Tibial nerve (tissue), 4 donors: ENCODE data around the gene TLE1. TPM values are rescaled to one million over a fixed set of nuclear protein-coding genes. Genes with fewer than 3 reads are reported as not detected.
A peak's percentile ranks its signal among the peaks of the same experiment; 100 is the strongest.

Experiments
- DNase-seq, 2 donors: peaks; one replicate each; pipeline ENCODE4 v3.0.0-alpha.2; 2019; ENCODE audit warnings: low spot score in 2 of 2
- H3K27ac ChIP-seq, 4 donors: fragments of 200-600 bp; sonication (generic) in 3 of 4; one replicate each; pipeline ENCODE4 v1.5.1; 2017 to 2019; ENCODE audit warnings: mild to moderate bottlenecking in 1 of 4
- H3K27me3 ChIP-seq, 2 donors: fragments of 200-600 bp; sonication (generic) in 1 of 2; one replicate each; pipeline versions ENCODE4 v1.5.1 to v1.6.0; 2017 to 2019
- H3K36me3 ChIP-seq, 3 donors: fragments of 200-600 bp; sonication (generic); one replicate each; pipeline ENCODE4 v1.5.1; 2018 to 2019
- H3K4me1 ChIP-seq, 4 donors: fragments of 200-600 bp; sonication (generic) in 3 of 4; one replicate each; pipeline ENCODE4 v1.5.1; 2017 to 2019
- H3K4me3 ChIP-seq, 4 donors: fragments of 200-600 bp; sonication (generic) in 3 of 4; one replicate each; pipeline ENCODE4 v1.5.1; 2017 to 2019; ENCODE audit warnings: mild to moderate bottlenecking in 1 of 4, moderate library complexity in 1 of 4
- H3K9me3 ChIP-seq, 4 donors: fragments of 200-600 bp; sonication (generic) in 3 of 4; one replicate each; pipeline ENCODE4 v1.5.1; 2017 to 2019
- CTCF ChIP-seq, 5 experiments: fragments of 200-600 bp in 3 of 5; fragments of 450-650 bp in 2 of 5; sonication (generic) in 3 of 5; IDR thresholded peaks; one replicate each; pipeline ENCODE4 v1.5.1; 2016 to 2019; ENCODE audit warnings: antibody characterized with exemption in 5 of 5, mild to moderate bottlenecking in 3 of 5, moderate library complexity in 2 of 5
- EP300 ChIP-seq, 2 donors: sonication (generic); formaldehyde crosslinking; IDR thresholded peaks; one replicate each; pipeline ENCODE4 v1.6.1; 2017; ENCODE audit warnings: antibody characterized with exemption in 2 of 2, mild to moderate bottlenecking in 1 of 2
- POLR2A ChIP-seq, 2 donors: fragments of 450-650 bp; IDR thresholded peaks; one replicate each; pipeline ENCODE4 v1.6.1; 2017; ENCODE audit warnings: antibody characterized with exemption in 2 of 2, mild to moderate bottlenecking in 2 of 2, moderate library complexity in 2 of 2
- WGBS, 2 donors: methylation state at CpG; one replicate each; pipeline ENCODE4 v1.1.5; 2018; 5-methylcytosine and 5-hydroxymethylcytosine counted together
- total RNA-seq, 4 donors: library from RNA; depleted of rRNA; stranded (reverse); fragments of >200 nt; gene quantifications; one replicate each; pipeline ENCODE4 v1.1.0, GENCODE V29; 2016

The TLE1 gene
- total RNA-seq, 4 donors from 2014 or later: 81.8 to 107 (median 94.7) TPM

- H3K9me3 ChIP-seq: no peaks in the 10 kb centered on the region
- H3K4me1 ChIP-seq: peaks cover 0 to 29% (median 3%) of the 10 kb centered on the region in 4 donors
- H3K36me3 ChIP-seq: peaks cover 0 to 13% (median 0%) of the 10 kb centered on the region in 3 donors
- H3K4me3 ChIP-seq: no peak overlapping the region
- TF ChIP-seq POLR2A (IDR thresholded peaks at IDR 0.05): no peak
- no peak for TF ChIP-seq EP300 (IDR thresholded peaks at IDR 0.05)
- no peak for TF ChIP-seq CTCF (IDR thresholded peaks at IDR 0.05)
- H3K27ac ChIP-seq: no peak overlapping the region
- DNase-seq: no peak
- no peaks in the 10 kb centered on the region for H3K27me3 ChIP-seq
- 67 to 74% methylated on average over 4 of the region's 4 CpGs for WGBS, 2 donors
These were observed 62.8 kb downstream of the TLE1 start for GRCh38 chr9:81626511-81626910.

DNA sequence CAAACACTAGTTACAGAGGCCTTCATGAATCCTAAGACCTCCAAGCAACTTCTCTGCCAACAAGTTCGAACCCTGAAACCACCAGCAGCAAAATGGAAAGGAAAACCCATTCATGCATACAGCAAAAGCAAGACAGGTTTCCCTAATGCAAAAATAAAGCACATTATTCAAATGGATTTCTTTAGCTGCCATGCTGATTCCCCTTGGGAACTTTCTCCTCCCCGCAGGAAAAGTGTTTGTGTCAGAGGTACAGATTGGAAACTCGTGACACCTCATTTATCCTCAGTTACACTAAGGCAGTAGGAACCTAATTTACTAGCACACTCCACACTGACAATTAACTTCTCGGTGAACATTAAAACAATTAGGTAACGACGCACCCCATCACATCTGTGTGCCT, 63.4 kb downstream of the TLE1 start:
- no peak for TF ChIP-seq EP300 (IDR thresholded peaks at IDR 0.05)
- TF ChIP-seq CTCF (IDR thresholded peaks at IDR 0.05): no peak
- Histone ChIP-seq H3K27ac (no peak overlapping the region), H3K4me3 (no peak overlapping the region), H3K36me3 (peaks cover 0 to 8% (median 0%) of the 10 kb centered on the region in 3 donors), H3K27me3 (no peaks in the 10 kb centered on the region), H3K9me3 (no peaks in the 10 kb centered on the region), H3K4me1 (peaks cover 0 to 29% (median 9%) of the 10 kb centered on the region in 4 donors)
- DNase-seq: no peak
- 86 to 90% methylated on average over 6 of the region's 6 CpGs for WGBS, 2 donors

DNA sequence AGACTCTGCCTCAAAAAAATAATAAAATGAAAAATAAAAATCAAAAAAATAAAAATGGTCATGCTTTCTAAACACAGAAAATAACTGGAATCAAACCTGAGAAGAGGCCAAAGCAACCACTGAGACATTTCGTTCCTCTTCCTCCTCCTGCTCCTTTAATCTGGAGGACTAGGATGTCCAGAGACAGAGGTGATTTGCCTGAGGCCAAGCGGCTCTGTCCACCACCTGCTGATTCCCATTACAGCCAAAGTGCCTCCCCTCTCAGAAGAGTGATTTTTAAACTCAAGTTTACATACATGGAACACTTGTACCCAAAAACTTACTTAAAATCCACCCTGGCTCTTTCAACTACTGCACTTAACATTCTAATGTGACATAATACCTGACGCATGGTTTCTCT, 65.6 kb downstream of the TLE1 start:
- no peaks in the 10 kb centered on the region for H3K27me3 ChIP-seq
- TF ChIP-seq POLR2A (IDR thresholded peaks at IDR 0.05) (no peak), CTCF (IDR thresholded peaks at IDR 0.05) (no peak), EP300 (IDR thresholded peaks at IDR 0.05) (no peak)
- H3K27ac ChIP-seq: no peak overlapping the region
- whole genome bisulfite sequencing, 2 donors: 91 to 95% methylated on average over 3 of the region's 3 CpGs
- H3K4me3 ChIP-seq: no peak overlapping the region
- H3K9me3 ChIP-seq: no peaks in the 10 kb centered on the region
- DNase-seq: no peak
- H3K36me3 ChIP-seq: peaks cover 0 to 14% (median 0%) of the 10 kb centered on the region in 3 donors
- peaks cover 0 to 47% (median 18%) of the 10 kb centered on the region in 4 donors for H3K4me1 ChIP-seq

DNA sequence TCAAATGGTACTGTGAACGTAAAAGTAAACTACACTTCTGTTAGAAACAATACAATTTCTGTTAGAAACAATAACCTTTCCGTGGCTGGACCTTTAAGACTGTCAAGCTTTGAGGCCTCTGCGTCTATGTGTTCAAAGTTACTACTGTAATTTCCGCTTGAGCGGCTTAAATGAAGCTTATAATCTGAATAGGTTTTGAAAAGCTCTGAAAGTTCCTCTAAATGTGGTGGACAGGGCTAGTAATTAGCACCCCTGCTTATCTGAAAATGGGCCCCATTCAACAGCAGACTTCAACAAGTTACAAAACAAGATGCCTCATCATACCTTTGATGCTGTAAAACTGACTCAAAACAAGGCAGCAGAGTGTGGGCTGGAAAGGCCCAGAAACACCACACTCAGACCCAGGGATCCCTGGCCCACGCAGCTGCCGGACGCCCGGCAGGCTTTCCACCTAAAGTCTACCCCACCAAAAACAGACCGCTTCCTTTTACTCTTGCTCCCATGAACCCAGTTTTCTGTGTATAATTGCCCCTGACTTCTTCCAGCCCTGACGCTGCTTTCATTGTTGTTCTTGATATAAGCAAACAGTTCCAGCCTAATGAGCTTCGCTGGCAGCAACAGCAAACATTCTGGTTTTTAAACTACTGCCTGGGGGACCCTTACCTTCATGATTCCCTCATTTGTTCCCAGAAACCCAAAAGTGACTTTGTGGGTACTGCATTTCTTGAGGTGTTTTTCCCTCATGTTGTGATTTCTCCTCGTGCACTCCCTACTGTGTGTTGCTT, 66.7 kb downstream of the TLE1 start:
- Histone ChIP-seq H3K36me3 (peaks cover 0 to 16% (median 0%) of the 10 kb centered on the region in 3 donors), H3K4me3 (no peak overlapping the region)

More for the DNA sequence above, 66.7 kb downstream of the TLE1 start:
- H3K4me1 ChIP-seq: peaks cover 0 to 47% (median 18%) of the 10 kb centered on the region in 4 donors
- peak overlapping the region in 2 of 4 donors; percentile 40 to 84 for H3K27ac ChIP-seq
- no peaks in the 10 kb centered on the region for H3K27me3 ChIP-seq
- 69 to 71% methylated on average over 13 of the region's 13 CpGs for WGBS, 2 donors
- no peak for TF ChIP-seq CTCF (IDR thresholded peaks at IDR 0.05)
- TF ChIP-seq POLR2A (IDR thresholded peaks at IDR 0.05): no peak
- no peak for TF ChIP-seq EP300 (IDR thresholded peaks at IDR 0.05)
- no peak for DNase-seq
- no peaks in the 10 kb centered on the region for H3K9me3 ChIP-seq
